Ishikawa (cell line): ENCODE results near the gene TBC1D14.

Source experiments
- CEBPB ChIP-seq: IDR thresholded peaks from 2 replicates; pipeline ENCODE4 v1.6.1; 2012
- CREB1 ChIP-seq: IDR thresholded peaks from 2 replicates; pipeline ENCODE4 v1.6.1; 2012; ENCODE audit warnings: low read depth
- EGR1 ChIP-seq: IDR thresholded peaks from 2 replicates; pipeline ENCODE4 v1.6.1; 2012
- EP300 ChIP-seq: IDR thresholded peaks from 2 replicates; pipeline ENCODE4 v1.6.1; 2012; ENCODE audit warnings: borderline replicate concordance
- FOXM1 ChIP-seq: IDR thresholded peaks from 2 replicates; pipeline ENCODE4 v1.6.1; 2012; ENCODE audit warnings: low read depth, borderline replicate concordance
- NFIC ChIP-seq: IDR thresholded peaks from 2 replicates; pipeline ENCODE4 v1.6.1; 2012
- RAD21 ChIP-seq: IDR thresholded peaks from 2 replicates; pipeline ENCODE4 v1.6.1; 2012; ENCODE audit warnings: low read depth
- TAF1 ChIP-seq: IDR thresholded peaks from 2 replicates; pipeline ENCODE4 v1.6.1; 2012; ENCODE audit warnings: low read depth, mild to moderate bottlenecking
- TCF12 ChIP-seq: IDR thresholded peaks from 2 replicates; pipeline ENCODE4 v1.6.1; 2012; ENCODE audit warnings: low read depth
- TEAD4 ChIP-seq: IDR thresholded peaks from 2 replicates; pipeline ENCODE4 v1.6.1; 2012
- USF1 ChIP-seq: IDR thresholded peaks from 2 replicates; pipeline ENCODE4 v1.6.1; 2012
- YY1 ChIP-seq: IDR thresholded peaks from 2 replicates; pipeline ENCODE4 v1.6.1; 2012; ENCODE audit warnings: low read depth
- ZBTB7A ChIP-seq: IDR thresholded peaks from 2 replicates; pipeline ENCODE4 v1.6.1; 2012; ENCODE audit warnings: low read depth
- TF ChIP-seq, protein P1 (sequence below): IDR thresholded peaks from 2 replicates; pipeline ENCODE4 v1.6.1; 2012; ENCODE audit warnings: low read depth, mild to moderate bottlenecking
- TF ChIP-seq, protein P2 (sequence below): IDR thresholded peaks from 2 replicates; pipeline ENCODE4 v1.6.1; 2012

The TBC1D14 gene

DNA sequence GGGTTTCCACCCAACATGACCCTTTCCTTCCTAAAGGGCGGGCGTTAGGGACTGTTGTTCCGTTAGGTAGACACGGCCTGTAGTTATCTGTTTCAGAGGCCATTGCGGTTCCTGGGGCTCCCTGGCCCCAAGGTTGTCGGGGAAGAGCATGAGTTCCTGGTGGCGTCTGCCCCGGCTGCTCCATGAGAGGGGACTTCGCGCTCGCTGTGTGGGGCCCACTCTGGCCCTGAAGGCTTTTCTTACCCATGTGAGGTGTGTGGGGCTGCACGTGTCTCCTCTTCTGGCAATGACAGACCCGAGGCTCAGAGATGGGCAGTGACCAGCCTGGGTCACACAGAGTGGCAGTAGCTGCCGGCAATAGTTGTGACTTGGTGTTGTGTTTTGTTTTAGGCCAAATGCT lies 142.7 kb downstream of the TBC1D14 start:
- TF ChIP-seq USF1, result no peak
- no peak for TF ChIP-seq CEBPB
- TF ChIP-seq TEAD4, result no peak
- TF ChIP-seq EP300, result no peak
- TF ChIP-seq CREB1, result no peak
- no peak for TF ChIP-seq YY1
- no peak for TF ChIP-seq TAF1
- TF ChIP-seq, protein P1, sequence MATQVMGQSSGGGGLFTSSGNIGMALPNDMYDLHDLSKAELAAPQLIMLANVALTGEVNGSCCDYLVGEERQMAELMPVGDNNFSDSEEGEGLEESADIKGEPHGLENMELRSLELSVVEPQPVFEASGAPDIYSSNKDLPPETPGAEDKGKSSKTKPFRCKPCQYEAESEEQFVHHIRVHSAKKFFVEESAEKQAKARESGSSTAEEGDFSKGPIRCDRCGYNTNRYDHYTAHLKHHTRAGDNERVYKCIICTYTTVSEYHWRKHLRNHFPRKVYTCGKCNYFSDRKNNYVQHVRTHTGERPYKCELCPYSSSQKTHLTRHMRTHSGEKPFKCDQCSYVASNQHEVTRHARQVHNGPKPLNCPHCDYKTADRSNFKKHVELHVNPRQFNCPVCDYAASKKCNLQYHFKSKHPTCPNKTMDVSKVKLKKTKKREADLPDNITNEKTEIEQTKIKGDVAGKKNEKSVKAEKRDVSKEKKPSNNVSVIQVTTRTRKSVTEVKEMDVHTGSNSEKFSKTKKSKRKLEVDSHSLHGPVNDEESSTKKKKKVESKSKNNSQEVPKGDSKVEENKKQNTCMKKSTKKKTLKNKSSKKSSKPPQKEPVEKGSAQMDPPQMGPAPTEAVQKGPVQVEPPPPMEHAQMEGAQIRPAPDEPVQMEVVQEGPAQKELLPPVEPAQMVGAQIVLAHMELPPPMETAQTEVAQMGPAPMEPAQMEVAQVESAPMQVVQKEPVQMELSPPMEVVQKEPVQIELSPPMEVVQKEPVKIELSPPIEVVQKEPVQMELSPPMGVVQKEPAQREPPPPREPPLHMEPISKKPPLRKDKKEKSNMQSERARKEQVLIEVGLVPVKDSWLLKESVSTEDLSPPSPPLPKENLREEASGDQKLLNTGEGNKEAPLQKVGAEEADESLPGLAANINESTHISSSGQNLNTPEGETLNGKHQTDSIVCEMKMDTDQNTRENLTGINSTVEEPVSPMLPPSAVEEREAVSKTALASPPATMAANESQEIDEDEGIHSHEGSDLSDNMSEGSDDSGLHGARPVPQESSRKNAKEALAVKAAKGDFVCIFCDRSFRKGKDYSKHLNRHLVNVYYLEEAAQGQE, result no peak

GRCh38 chr4:7052923-7053715 lies 143.5 kb downstream of the TBC1D14 start:
- TF ChIP-seq TAF1 (no peak), ZBTB7A (no peak), CREB1 (no peak), TEAD4 (no peak)
- TF ChIP-seq, protein P2, sequence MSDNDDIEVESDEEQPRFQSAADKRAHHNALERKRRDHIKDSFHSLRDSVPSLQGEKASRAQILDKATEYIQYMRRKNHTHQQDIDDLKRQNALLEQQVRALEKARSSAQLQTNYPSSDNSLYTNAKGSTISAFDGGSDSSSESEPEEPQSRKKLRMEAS, result no peak
- TF ChIP-seq, protein P1, result no peak

DNA sequence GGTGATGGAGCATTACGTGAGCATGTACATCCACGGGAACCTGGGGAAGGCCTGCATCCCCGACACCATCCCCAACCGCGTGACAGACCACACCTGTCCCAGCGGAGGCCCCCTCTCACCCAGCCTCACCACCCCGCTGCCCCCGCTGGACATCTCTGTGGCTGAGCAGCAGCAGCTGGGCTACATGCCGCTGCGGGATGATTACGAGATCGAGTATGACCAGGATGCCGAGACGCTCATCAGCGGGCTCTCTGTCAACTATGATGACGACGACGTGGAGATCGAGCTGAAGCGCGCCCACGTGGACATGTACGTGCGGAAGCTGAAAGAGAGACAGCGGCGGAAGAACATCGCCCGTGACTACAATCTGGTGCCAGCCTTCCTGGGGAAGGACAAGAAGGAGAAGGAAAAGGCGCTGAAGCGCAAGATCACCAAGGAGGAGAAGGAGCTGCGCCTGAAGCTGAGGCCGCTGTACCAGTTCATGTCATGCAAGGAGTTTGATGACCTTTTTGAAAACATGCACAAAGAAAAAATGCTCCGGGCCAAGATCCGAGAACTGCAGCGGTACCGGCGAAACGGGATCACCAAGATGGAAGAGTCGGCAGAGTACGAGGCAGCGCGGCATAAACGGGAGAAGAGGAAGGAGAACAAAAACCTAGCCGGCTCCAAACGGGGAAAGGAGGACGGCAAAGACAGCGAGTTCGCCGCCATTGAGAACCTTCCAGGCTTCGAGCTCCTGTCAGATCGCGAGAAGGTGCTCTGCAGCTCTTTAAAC lies 144.7 kb downstream of the TBC1D14 start:
- TF ChIP-seq YY1 (no peak), CREB1 (no peak), NFIC (no peak), TEAD4 (no peak), TCF12 (no peak), FOXM1 (no peak), EGR1 (no peak)
- TF ChIP-seq, protein P1, result no peak

DNA sequence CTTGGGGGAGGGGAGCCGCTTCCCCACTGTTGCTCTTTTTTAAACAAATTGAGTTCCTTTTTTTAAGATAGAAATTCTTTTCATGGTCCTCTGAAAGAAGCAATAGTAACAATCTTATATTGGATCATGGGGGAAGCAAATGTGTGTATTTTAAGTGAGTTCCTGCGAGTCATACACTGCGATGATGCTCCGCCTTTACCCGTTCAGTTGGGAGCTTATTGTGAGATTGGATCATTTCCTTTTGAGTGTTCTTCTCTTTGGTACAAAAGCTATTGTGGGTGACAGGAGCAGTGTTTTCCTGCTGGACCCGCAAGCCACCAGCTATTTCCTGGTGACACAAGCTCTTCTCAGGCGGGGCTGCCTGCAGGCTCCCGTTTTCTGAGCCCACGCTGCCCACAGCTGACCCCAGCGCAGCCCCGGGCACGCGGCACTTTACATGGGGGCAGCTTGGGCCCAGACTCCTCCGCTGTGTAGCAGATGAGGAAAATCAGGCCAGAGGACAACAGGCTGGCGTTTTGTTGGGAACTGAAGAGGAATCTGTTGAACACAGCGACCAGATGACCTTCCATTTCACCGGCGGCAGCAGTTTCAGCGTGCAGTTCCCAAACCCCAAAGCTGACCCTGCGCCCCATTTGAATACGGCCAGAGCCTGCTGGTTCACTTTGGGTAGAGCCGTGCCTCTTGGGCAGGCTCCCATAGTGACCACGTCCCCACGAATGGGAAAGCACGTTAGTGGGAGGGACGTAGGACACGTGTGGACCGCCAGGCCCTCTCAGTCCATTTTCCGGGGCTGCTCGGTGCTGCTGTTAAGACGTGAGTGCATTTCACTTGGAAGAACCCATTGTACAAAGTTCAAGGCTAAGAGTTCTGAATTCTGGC lies 145.7 kb downstream of the TBC1D14 start:
- no peak for TF ChIP-seq TCF12

DNA sequence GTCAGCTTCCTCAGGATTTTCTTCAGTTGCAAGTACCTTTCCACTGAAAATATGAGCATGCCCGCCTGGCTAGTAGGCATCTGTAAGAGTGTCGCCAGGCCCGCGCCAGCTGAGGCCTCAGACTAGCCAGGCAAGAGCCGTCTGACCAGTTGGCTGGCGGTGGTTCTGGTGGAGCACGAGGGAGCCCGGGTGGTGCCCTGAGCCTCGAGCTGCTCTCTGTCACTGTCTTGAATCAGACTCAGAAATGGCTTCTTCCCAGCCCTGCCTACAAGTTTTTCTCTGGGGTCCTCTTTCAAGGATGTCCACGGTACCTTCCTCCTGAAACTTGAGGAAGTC lies 146.3 kb downstream of the TBC1D14 start:
- TF ChIP-seq CEBPB (no peak), TEAD4 (no peak), TCF12 (no peak), RAD21 (no peak), NFIC (no peak), ZBTB7A (no peak), TAF1 (no peak), FOXM1 (no peak), EGR1 (no peak), YY1 (no peak), USF1 (no peak), EP300 (no peak), CREB1 (no peak)
- TF ChIP-seq, protein P2, result no peak
- TF ChIP-seq, protein P1, result no peak
